Effector memory CD8-positive, alpha-beta T cell (primary cell): ENCODE measurements around the gene VPS36.
A peak's percentile ranks its signal among the peaks of the same experiment; 100 is the strongest.

Experiments
- ATAC-seq: fragments of 150-1000 bp; cut with Tn5 transposase; replicated peaks from 2 replicates; pipeline ENCODE4 v1.10.0; 2021; ENCODE audit warnings: mild to moderate bottlenecking, moderate library complexity
- DNase-seq, 3 experiments: peaks; one replicate each; pipeline ENCODE4 v3.0.0; 2021
- H3K27ac Mint-ChIP-seq, 2 donors: one replicate each; pipeline ENCODE4 v1.8.0; 2022; ENCODE audit warnings: mild to moderate bottlenecking in 2 of 2, mixed read lengths in 2 of 2, moderate library complexity in 2 of 2
- H3K27me3 Mint-ChIP-seq, 2 donors: one replicate each; pipeline ENCODE4 v1.8.0; 2022; ENCODE audit warnings: mixed read lengths in 2 of 2
- H3K36me3 Mint-ChIP-seq: one replicate; pipeline ENCODE4 v1.8.0; 2022; ENCODE audit warnings: mild to moderate bottlenecking, moderate library complexity, mixed read lengths; ENCODE audit not compliant: insufficient read depth
- H3K4me1 Mint-ChIP-seq, 2 donors: one replicate each; pipeline ENCODE4 v1.8.0; 2022; ENCODE audit warnings: low read depth in 2 of 2, mixed read lengths in 2 of 2
- H3K4me3 Mint-ChIP-seq, 2 donors: one replicate each; pipeline ENCODE4 v1.8.0; 2022; ENCODE audit warnings: mild to moderate bottlenecking in 2 of 2, mixed read lengths in 2 of 2, moderate library complexity in 2 of 2
- H3K9me3 Mint-ChIP-seq, 2 donors: one replicate each; pipeline ENCODE4 v1.8.0; 2022; ENCODE audit warnings: mixed read lengths in 2 of 2

Gene VPS36

GRCh38 chr13:52454820-52455676 is 4.6 kb upstream of the VPS36 start, which contains the start of gene CKAP2:
Gene CKAP2 (plus strand): TSS chr13:52455478. CDS start chr13:52455557, 79 bp downstream.
- peaks cover 21 to 27% of the 10 kb centered on the region in 2 donors for H3K4me1 Mint-ChIP-seq
- DNase-seq (peak; percentile 93 to 96 (median 93)), ATAC-seq (peak; percentile 78)
- no peaks in the 10 kb centered on the region for H3K27me3 Mint-ChIP-seq
- H3K4me3 Mint-ChIP-seq: peak within 1 kb of the TSS; percentile 92 to 93
- peaks cover 39% of the 10 kb centered on the region for H3K36me3 Mint-ChIP-seq
- no peaks in the 10 kb centered on the region for H3K9me3 Mint-ChIP-seq
- peak within 1 kb of the TSS; percentile 96 to 99 for H3K27ac Mint-ChIP-seq

GRCh38 chr13:52454459-52454819 is 4.0 kb upstream of the VPS36 start:
- peak overlapping the region; percentile 92 to 93 for H3K4me3 Mint-ChIP-seq
- H3K4me1 Mint-ChIP-seq: peaks cover 22 to 32% of the 10 kb centered on the region in 2 donors
- H3K36me3 Mint-ChIP-seq: peaks cover 43% of the 10 kb centered on the region
- no peaks in the 10 kb centered on the region for H3K27me3 Mint-ChIP-seq
- ATAC-seq (peak; percentile 6), DNase-seq (peak; percentile 16 to 23 (median 21))
- H3K9me3 Mint-ChIP-seq: no peaks in the 10 kb centered on the region
- peak overlapping the region; percentile 96 to 99 for H3K27ac Mint-ChIP-seq

GRCh38 chr13:52452470-52452869 is 2.0 kb upstream of the VPS36 start:
- no peak overlapping the region for H3K27ac Mint-ChIP-seq
- H3K9me3 Mint-ChIP-seq: no peaks in the 10 kb centered on the region
- ATAC-seq (no peak), DNase-seq (no peak)
- H3K4me3 Mint-ChIP-seq: no peak overlapping the region
- no peaks in the 10 kb centered on the region for H3K27me3 Mint-ChIP-seq
- peaks cover 45% of the 10 kb centered on the region for H3K36me3 Mint-ChIP-seq
- H3K4me1 Mint-ChIP-seq: peaks cover 32 to 48% of the 10 kb centered on the region in 2 donors

GRCh38 chr13:52451135-52451804 is 836 bp upstream of the VPS36 start:
- Mint-ChIP-seq H3K27me3 (no peaks in the 10 kb centered on the region), H3K4me1 (peaks cover 28 to 44% of the 10 kb centered on the region in 2 donors), H3K27ac (peak overlapping the region in 1 of 2 donors; percentile 91), H3K9me3 (no peaks in the 10 kb centered on the region), H3K36me3 (peaks cover 37% of the 10 kb centered on the region), H3K4me3 (peak overlapping the region; percentile 87 to 88)
- ATAC-seq (no peak), DNase-seq (no peak)

- Mint-ChIP-seq H3K4me3 (peak overlapping the region; percentile 87 to 88), H3K9me3 (no peaks in the 10 kb centered on the region), H3K27me3 (no peaks in the 10 kb centered on the region), H3K27ac (peak overlapping the region; percentile 91 to 92), H3K36me3 (peaks cover 32% of the 10 kb centered on the region), H3K4me1 (peaks cover 26 to 40% of the 10 kb centered on the region in 2 donors)
- DNase-seq (no peak), ATAC-seq (no peak)
These were observed 321 bp upstream of the VPS36 start for GRCh38 chr13:52450793-52451116.

- Mint-ChIP-seq H3K27me3 (no peaks in the 10 kb centered on the region), H3K36me3 (peaks cover 28% of the 10 kb centered on the region), H3K9me3 (no peaks in the 10 kb centered on the region), H3K27ac (peak overlapping the region; percentile 91 to 92), H3K4me1 (peaks cover 22 to 31% of the 10 kb centered on the region in 2 donors), H3K4me3 (peak overlapping the region; percentile 87 to 88)
- ATAC-seq (no peak), DNase-seq (no peak)
These were observed 963 bp downstream of the VPS36 start for GRCh38 chr13:52449331-52450011.

- Mint-ChIP-seq H3K27ac (peak overlapping the region; percentile 49 to 91), H3K36me3 (peaks cover 23% of the 10 kb centered on the region), H3K27me3 (no peaks in the 10 kb centered on the region), H3K9me3 (no peaks in the 10 kb centered on the region), H3K4me1 (peaks cover 20 to 37% of the 10 kb centered on the region in 2 donors), H3K4me3 (peak overlapping the region in 1 of 2 donors; percentile 88)
- ATAC-seq: no peak
- DNase-seq: no peak
These were observed 2.5 kb downstream of the VPS36 start for GRCh38 chr13:52447815-52448552.

GRCh38 chr13:52447354-52447753 is 3.1 kb downstream of the VPS36 start:
- Mint-ChIP-seq H3K4me1 (peaks cover 20 to 43% of the 10 kb centered on the region in 2 donors), H3K4me3 (no peak overlapping the region), H3K9me3 (no peaks in the 10 kb centered on the region), H3K27ac (no peak overlapping the region), H3K36me3 (peaks cover 23% of the 10 kb centered on the region), H3K27me3 (no peaks in the 10 kb centered on the region)
- DNase-seq: no peak
- no peak for ATAC-seq

- peaks cover 29% of the 10 kb centered on the region for H3K36me3 Mint-ChIP-seq
- peaks cover 20 to 46% of the 10 kb centered on the region in 2 donors for H3K4me1 Mint-ChIP-seq
- ATAC-seq: no peak
- H3K9me3 Mint-ChIP-seq: no peaks in the 10 kb centered on the region
- no peaks in the 10 kb centered on the region for H3K27me3 Mint-ChIP-seq
- no peak for DNase-seq
- no peak overlapping the region for H3K4me3 Mint-ChIP-seq
- H3K27ac Mint-ChIP-seq: no peak overlapping the region
These were observed 4.2 kb downstream of the VPS36 start for GRCh38 chr13:52446265-52446664.

- no peak overlapping the region for H3K4me3 Mint-ChIP-seq
- H3K9me3 Mint-ChIP-seq: no peaks in the 10 kb centered on the region
These were observed 18.0 kb downstream of the VPS36 start for GRCh38 chr13:52432456-52432855.

GRCh38 chr13:52428295-52428694 is 22.1 kb downstream of the VPS36 start:
- ATAC-seq (no peak), DNase-seq (no peak)
- Mint-ChIP-seq H3K36me3 (peaks cover 85% of the 10 kb centered on the region), H3K27me3 (no peaks in the 10 kb centered on the region), H3K4me3 (no peak overlapping the region), H3K4me1 (peaks cover 2 to 6% of the 10 kb centered on the region in 2 donors), H3K27ac (no peak overlapping the region), H3K9me3 (no peaks in the 10 kb centered on the region)

More at GRCh38 chr13:52432456-52432855, 18.0 kb downstream of the VPS36 start:
- Mint-ChIP-seq H3K27ac (no peak overlapping the region), H3K4me1 (peaks cover 2 to 6% of the 10 kb centered on the region in 2 donors), H3K36me3 (peaks cover 80% of the 10 kb centered on the region), H3K27me3 (no peaks in the 10 kb centered on the region)
- ATAC-seq (no peak), DNase-seq (no peak)

GRCh38 chr13:52421216-52421615 is 29.2 kb downstream of the VPS36 start:
- DNase-seq (no peak), ATAC-seq (no peak)
- H3K4me1 Mint-ChIP-seq: peaks cover 0 to 2% of the 10 kb centered on the region in 2 donors
- no peak overlapping the region for H3K4me3 Mint-ChIP-seq
- peaks cover 73% of the 10 kb centered on the region for H3K36me3 Mint-ChIP-seq
- no peak overlapping the region for H3K27ac Mint-ChIP-seq
- H3K27me3 Mint-ChIP-seq: no peaks in the 10 kb centered on the region
- no peaks in the 10 kb centered on the region for H3K9me3 Mint-ChIP-seq

GRCh38 chr13:52419080-52419479 is 31.4 kb downstream of the VPS36 start:
- Mint-ChIP-seq H3K4me3 (no peak overlapping the region), H3K36me3 (peaks cover 69% of the 10 kb centered on the region), H3K27ac (peak overlapping the region in 1 of 2 donors; percentile 38)

More at GRCh38 chr13:52419080-52419479, 31.4 kb downstream of the VPS36 start:
- ATAC-seq (no peak), DNase-seq (no peak)
- Mint-ChIP-seq H3K4me1 (peaks cover 0 to 2% of the 10 kb centered on the region in 2 donors), H3K27me3 (no peaks in the 10 kb centered on the region), H3K9me3 (no peaks in the 10 kb centered on the region)
